A673 (cell line): Measurements from ENCODE around the gene ETV1.

ENCODE experiments used
- EZH2 ChIP-seq: fragments of 200-600 bp; sonication (generic); IDR thresholded peaks from 2 replicates; pipeline ENCODE4 v1.6.1; 2017; ENCODE audit warnings: borderline replicate concordance, low read depth, mild to moderate bottlenecking, mixed read lengths, antibody characterized with exemption, low read length; ENCODE audit not compliant: poor library complexity, severe bottlenecking
- TF ChIP-seq, protein P1 (sequence below): fragments of 300-800, 200-600 bp; sonication (generic); conservative IDR thresholded peaks from 2 replicates; pipeline ENCODE4 v1.5.1; 2017; ENCODE audit warnings: low read depth, mild to moderate bottlenecking, antibody characterized with exemption, low read length, moderate library complexity, mixed read lengths

DNA sequence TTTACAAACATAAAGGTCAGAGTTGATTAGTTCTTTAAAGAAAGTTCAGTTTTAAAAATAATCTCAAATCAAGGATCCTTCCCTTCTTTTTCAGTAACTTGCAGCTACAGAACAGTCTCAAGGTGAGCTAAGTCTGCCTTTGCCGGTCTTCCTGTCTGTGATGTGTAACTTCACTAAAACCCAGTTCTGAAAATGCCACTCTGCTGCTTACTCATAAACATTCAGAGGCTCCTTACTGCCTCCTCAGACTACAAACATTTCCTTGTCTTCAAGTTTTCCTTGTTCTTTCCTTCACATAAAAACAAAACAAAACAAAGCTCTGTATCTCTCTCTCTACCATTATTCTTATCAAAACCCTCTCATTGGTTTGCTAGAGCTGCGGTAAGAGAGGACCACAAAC is 128.7 kb downstream of the ETV1 start:
- TF ChIP-seq, protein P1, sequence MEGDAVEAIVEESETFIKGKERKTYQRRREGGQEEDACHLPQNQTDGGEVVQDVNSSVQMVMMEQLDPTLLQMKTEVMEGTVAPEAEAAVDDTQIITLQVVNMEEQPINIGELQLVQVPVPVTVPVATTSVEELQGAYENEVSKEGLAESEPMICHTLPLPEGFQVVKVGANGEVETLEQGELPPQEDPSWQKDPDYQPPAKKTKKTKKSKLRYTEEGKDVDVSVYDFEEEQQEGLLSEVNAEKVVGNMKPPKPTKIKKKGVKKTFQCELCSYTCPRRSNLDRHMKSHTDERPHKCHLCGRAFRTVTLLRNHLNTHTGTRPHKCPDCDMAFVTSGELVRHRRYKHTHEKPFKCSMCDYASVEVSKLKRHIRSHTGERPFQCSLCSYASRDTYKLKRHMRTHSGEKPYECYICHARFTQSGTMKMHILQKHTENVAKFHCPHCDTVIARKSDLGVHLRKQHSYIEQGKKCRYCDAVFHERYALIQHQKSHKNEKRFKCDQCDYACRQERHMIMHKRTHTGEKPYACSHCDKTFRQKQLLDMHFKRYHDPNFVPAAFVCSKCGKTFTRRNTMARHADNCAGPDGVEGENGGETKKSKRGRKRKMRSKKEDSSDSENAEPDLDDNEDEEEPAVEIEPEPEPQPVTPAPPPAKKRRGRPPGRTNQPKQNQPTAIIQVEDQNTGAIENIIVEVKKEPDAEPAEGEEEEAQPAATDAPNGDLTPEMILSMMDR: no peak
- TF ChIP-seq EZH2: no peak
